Measurements from ENCODE around the gene IGF2BP3. TPM values are rescaled to one million over a fixed set of nuclear protein-coding genes. Genes with fewer than 3 reads are reported as not detected.

Gene IGF2BP3
- total RNA-seq, 1 experiment from 2014 or later, result 75.3 TPM

DNA sequence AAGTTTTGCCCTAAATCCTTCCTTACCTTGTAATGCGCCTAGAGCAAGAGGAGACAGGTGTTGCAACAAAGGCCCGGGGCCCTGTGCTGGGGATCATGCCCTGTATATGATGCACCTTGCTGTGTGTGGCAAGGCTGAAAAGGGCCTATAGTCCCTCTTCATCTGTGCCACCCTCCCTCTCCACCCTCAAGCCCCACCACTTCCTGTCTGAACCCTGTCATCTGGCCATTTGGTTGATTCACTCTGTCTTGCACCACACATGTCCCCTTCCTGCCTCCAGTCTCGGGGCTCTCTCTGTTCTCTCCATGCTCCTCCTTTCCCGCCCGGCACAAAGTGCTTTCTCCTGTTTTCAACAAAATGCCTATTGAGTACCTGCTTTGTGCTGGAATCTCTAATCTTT, 182.7 kb downstream of the IGF2BP3 start:
- ChIA-PET CTCF (no interaction called here), POLR2A (ENCODE audit: low non-redundant PET) (no interaction called here)
- no peak overlapping the region for H3K4me3 ChIP-seq (ENCODE audit: low read depth, low read length, poor library complexity, severe bottlenecking)
- intact Hi-C loops (cut with micrococcal nuclease; ENCODE audit: unreplicated experiment), result no loop called here
- no peaks in the 10 kb centered on the region for H3K4me1 ChIP-seq (ENCODE audit: insufficient read depth, low read length, poor library complexity, severe bottlenecking)
- H3K9me3 ChIP-seq (ENCODE audit: low read depth, low read length, poor library complexity, severe bottlenecking), result no peaks in the 10 kb centered on the region
- TF ChIP-seq, protein P1, sequence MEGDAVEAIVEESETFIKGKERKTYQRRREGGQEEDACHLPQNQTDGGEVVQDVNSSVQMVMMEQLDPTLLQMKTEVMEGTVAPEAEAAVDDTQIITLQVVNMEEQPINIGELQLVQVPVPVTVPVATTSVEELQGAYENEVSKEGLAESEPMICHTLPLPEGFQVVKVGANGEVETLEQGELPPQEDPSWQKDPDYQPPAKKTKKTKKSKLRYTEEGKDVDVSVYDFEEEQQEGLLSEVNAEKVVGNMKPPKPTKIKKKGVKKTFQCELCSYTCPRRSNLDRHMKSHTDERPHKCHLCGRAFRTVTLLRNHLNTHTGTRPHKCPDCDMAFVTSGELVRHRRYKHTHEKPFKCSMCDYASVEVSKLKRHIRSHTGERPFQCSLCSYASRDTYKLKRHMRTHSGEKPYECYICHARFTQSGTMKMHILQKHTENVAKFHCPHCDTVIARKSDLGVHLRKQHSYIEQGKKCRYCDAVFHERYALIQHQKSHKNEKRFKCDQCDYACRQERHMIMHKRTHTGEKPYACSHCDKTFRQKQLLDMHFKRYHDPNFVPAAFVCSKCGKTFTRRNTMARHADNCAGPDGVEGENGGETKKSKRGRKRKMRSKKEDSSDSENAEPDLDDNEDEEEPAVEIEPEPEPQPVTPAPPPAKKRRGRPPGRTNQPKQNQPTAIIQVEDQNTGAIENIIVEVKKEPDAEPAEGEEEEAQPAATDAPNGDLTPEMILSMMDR (conservative IDR thresholded peaks at IDR 0.05; ENCODE audit: low read depth, low read length), result no peak
- no peak for TF ChIP-seq EZH2 (IDR thresholded peaks at IDR 0.05; ENCODE audit: borderline replicate concordance, low read depth, low read length, poor library complexity, severe bottlenecking)
- H3K36me3 ChIP-seq (ENCODE audit: insufficient read depth, low read length, poor library complexity, severe bottlenecking), result no peaks in the 10 kb centered on the region
- BruUV-seq (replicated peaks), result no TSS peak
- no peak for DNase-seq (ENCODE audit: low spot score)
- H3K27me3 ChIP-seq (replicated peaks; ENCODE audit: insufficient read depth, low read depth, low read length, poor library complexity), result no peaks in the 10 kb centered on the region
- H3K27ac ChIP-seq (ENCODE audit: low read depth, low read length, poor library complexity, severe bottlenecking), result no peak overlapping the region

DNA sequence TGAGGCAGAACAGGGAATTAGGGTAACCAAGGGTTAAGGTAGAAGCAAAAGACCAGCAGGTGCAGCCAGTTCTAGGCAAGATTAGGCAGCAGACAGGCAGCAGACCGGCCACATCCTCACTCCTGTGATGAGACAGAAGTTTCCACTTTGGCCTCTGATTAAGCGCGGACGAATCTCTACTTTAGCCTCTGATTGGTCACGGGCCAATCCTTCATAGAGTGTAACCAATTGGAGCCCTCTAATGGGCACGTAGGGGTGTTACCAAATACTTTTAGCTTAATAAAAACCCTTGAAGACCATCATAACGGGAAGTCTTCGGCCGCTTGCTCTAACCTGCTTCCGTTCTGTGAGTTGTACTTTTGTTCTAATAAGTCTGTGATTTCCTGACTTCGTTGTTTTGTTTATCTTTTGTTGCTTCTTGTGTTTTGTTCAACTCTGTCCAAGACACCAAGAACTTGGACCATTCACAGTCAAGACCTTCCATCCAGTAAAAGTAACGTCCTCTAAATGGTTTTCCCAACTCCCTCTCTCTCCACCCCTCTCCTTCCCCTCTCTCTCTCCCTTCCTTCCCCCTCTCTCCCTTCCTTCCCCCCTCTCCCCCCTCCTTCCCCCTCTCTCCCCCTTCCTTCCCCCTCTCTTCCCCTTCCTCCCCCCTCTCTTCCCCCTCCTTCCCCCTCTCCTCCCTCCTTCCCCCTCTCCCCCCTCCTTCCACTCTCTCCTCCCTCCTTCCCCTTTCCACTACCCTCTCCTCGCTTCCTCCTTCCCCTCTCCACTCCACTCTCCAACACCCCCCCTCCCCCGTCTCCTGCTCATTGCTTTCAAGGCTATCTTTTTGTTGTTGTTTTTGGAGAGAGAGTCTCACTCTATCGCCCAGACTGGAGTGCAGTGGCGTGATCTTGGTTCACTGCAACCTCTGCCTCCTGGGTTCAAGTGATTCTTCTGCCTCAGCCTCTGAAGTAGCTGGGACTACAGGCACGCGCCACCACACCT, 184.3 kb downstream of the IGF2BP3 start:
- Histone ChIP-seq H3K36me3 (ENCODE audit: insufficient read depth, low read length, poor library complexity, severe bottlenecking) (no peaks in the 10 kb centered on the region), H3K4me3 (ENCODE audit: low read depth, low read length, poor library complexity, severe bottlenecking) (no peak overlapping the region), H3K27me3 (replicated peaks; ENCODE audit: insufficient read depth, low read depth, low read length, poor library complexity) (no peaks in the 10 kb centered on the region), H3K27ac (ENCODE audit: low read depth, low read length, poor library complexity, severe bottlenecking) (no peak overlapping the region), H3K9me3 (ENCODE audit: low read depth, low read length, poor library complexity, severe bottlenecking) (no peaks in the 10 kb centered on the region), H3K4me1 (ENCODE audit: insufficient read depth, low read length, poor library complexity, severe bottlenecking) (no peaks in the 10 kb centered on the region)
- TF ChIP-seq, protein P1 (conservative IDR thresholded peaks at IDR 0.05; ENCODE audit: low read depth, low read length), result no peak
- TF ChIP-seq EZH2 (IDR thresholded peaks at IDR 0.05; ENCODE audit: borderline replicate concordance, low read depth, low read length, poor library complexity, severe bottlenecking), result no peak
- POLR2A ChIA-PET (ENCODE audit: low non-redundant PET), result no interaction called here
- intact Hi-C loops (cut with micrococcal nuclease; ENCODE audit: unreplicated experiment), result no loop called here
- no peak for DNase-seq (ENCODE audit: low spot score)
- CTCF ChIA-PET, result no interaction called here
- no TSS peak for BruUV-seq (replicated peaks)

DNA sequence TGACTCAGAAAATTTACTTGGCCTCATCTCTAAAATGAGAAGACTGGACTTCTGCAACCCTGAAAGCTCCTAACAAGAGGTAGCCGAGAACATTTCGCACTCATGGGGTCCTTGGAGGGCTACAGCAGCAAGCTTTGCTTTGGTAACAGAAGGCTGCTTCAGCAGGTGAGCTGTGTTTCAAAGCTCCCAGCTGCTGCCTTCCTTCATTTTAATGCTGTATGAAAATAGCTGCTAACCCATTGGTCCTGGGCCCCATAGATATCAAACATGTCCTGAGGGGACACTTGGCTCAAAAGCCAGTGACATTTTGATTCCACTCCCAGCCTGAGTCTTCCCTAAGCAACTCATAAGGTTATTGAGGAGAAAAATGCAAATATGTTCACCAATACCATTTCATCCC, 185.4 kb downstream of the IGF2BP3 start:
- no peak for DNase-seq (ENCODE audit: low spot score)
- ChIA-PET CTCF (interaction anchor here (0.7 kb wide), 1 partner anchor 8 kb away, joined by 3 read pairs; no protein-coding TSS in a partner anchor), POLR2A (ENCODE audit: low non-redundant PET) (no interaction called here)
- TF ChIP-seq EZH2 (IDR thresholded peaks at IDR 0.05; ENCODE audit: borderline replicate concordance, low read depth, low read length, poor library complexity, severe bottlenecking), result no peak
- TF ChIP-seq, protein P1 (conservative IDR thresholded peaks at IDR 0.05; ENCODE audit: low read depth, low read length), result no peak
- H3K4me3 ChIP-seq (ENCODE audit: low read depth, low read length, poor library complexity, severe bottlenecking), result no peak overlapping the region
- intact Hi-C loops (cut with micrococcal nuclease; ENCODE audit: unreplicated experiment), result no loop called here
- H3K9me3 ChIP-seq (ENCODE audit: low read depth, low read length, poor library complexity, severe bottlenecking), result no peaks in the 10 kb centered on the region
- no peaks in the 10 kb centered on the region for H3K27me3 ChIP-seq (replicated peaks; ENCODE audit: insufficient read depth, low read depth, low read length, poor library complexity)
- H3K27ac ChIP-seq (ENCODE audit: low read depth, low read length, poor library complexity, severe bottlenecking), result no peak overlapping the region
- H3K36me3 ChIP-seq (ENCODE audit: insufficient read depth, low read length, poor library complexity, severe bottlenecking), result no peaks in the 10 kb centered on the region
- no TSS peak for BruUV-seq (replicated peaks)
- H3K4me1 ChIP-seq (ENCODE audit: insufficient read depth, low read length, poor library complexity, severe bottlenecking), result no peaks in the 10 kb centered on the region
